ENCODE results near the gene A4GNT.

- TF ChIP-seq POLR2AphosphoS5 (IDR thresholded peaks at IDR 0.05; ENCODE audit: borderline replicate concordance, low read depth, low read length) (peak; percentile 97), EZH2 (IDR thresholded peaks at IDR 0.05) (no peak), FOXP2 (optimal IDR thresholded peaks at IDR 0.05; ENCODE audit: control extremely low read depth, extremely low read length, insufficient read depth) (no peak)
Observed at GRCh38 chr3:138174421-138175131, 42.4 kb upstream of the A4GNT start, which contains the start of gene DBR1.
